Colon (tissue), 2 donors: ENCODE results near the gene THAP5.

Experiments used
- FAIRE-seq: peaks from 2 replicates; lab custom pipeline; 2012; peaks lifted over from hg19 to GRCh38; lab: Jason Lieb, UNC
- donor health status: control.
- donor health status: control.

The THAP5 gene

GRCh38 chr7:108533712-108534111, 35.8 kb downstream of the THAP5 start:
- FAIRE-seq, result no peak

- FAIRE-seq, result no peak
These were observed 40.2 kb downstream of the THAP5 start for GRCh38 chr7:108529341-108529740.

GRCh38 chr7:108528183-108528712, 41.3 kb downstream of the THAP5 start:
- FAIRE-seq, result no peak

GRCh38 chr7:108526768-108527017, 42.8 kb downstream of the THAP5 start:
- FAIRE-seq, result no peak

GRCh38 chr7:108525985-108526767, 43.3 kb downstream of the THAP5 start, which contains the start of gene PNPLA8:
Gene PNPLA8, minus strand, starts transcription at chr7:108526135. Its CDS starts 10,644 bp downstream, at chr7:108515491.
- FAIRE-seq, result peak; percentile 45

GRCh38 chr7:108525327-108525984, 44.0 kb downstream of the THAP5 start:
- FAIRE-seq, result no peak

GRCh38 chr7:108522780-108523179, 46.7 kb downstream of the THAP5 start:
- no peak for FAIRE-seq

GRCh38 chr7:108517951-108518350, 51.6 kb downstream of the THAP5 start:
- no peak for FAIRE-seq

GRCh38 chr7:108515630-108516029, 53.9 kb downstream of the THAP5 start:
- no peak for FAIRE-seq

- no peak for FAIRE-seq
These were observed 54.5 kb downstream of the THAP5 start for GRCh38 chr7:108515013-108515412.
